ENCODE data around the gene JAKMIP2. TPM values are rescaled to one million over a fixed set of nuclear protein-coding genes. Genes with fewer than 3 reads are reported as not detected.

Gene JAKMIP2
- total RNA-seq, 2 experiments from 2014 or later = 0.99 to 1.1 TPM

DNA sequence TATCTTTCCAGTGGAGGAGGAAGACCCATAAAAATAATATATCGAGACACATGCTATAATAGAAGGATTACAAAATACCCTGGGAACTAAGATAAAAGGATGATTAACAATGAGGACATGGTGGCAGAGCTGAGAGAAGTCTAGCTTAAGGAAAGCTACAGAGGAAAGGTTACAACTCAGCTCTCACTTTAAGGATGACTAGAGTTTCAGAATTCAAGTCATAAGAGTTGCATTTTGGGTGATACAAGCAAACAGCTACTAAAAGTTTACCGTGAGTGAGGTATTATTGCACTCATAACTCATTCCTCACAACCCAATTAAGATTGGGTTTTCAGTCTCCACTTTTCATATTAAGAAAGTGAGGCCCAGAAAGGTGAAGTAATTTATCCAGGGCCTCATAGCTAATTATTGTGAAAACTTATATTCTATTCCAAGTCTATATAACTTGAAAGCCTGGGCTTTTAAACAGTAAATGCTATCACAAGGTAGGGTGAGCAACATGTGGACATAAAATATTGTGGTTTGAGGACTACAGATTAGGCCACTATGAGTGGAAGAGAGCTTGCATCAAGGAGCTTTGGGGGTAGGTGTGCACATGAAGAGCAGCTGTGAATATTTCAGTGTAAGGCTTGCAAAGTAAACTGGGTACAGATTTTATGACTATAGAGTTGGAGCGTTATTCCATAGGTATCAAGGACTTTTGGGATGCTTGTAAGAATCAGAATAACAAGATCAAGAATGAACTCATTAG is 28.0 kb downstream of the JAKMIP2 start:
- ChIA-PET POLR2A (interaction anchor here (1.0 kb wide), 1 partner anchor 28 kb away, joined by 3 read pairs; the partner anchor contains the start of gene JAKMIP2), CTCF (interaction anchor here (1.2 kb wide), 1 partner anchor 14 kb away, joined by 3 read pairs; no protein-coding TSS in a partner anchor)
- Mint-ChIP-seq H3K4me3 (no peak overlapping the region), H3K36me3 (no peaks in the 10 kb centered on the region), H3K27ac (no peak overlapping the region), H3K9me3 (no peaks in the 10 kb centered on the region), H3K27me3 (no peaks in the 10 kb centered on the region), H3K4me1 (ENCODE audit: low read depth) (no peaks in the 10 kb centered on the region)
- no peak for DNase-seq
- intact Hi-C loops (cut with micrococcal nuclease) = no loop called here

DNA sequence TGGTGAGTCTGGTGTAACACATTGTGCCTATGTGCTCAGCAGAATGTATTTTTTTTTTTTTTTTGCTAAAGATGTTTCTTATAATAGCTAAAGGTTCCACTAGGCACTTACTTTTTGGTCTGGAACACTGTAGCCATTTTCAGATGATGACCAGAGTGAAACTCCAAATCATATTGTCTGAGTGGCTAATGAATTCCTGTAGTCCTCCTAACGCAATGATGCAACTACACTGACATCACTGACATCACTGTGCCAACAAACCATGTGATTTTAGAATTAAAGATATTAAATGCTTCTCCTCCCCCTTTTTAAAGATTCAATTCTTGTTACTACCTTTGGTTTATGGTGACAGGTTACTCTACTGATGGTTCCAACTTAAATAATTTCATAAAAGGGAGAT is 28.8 kb downstream of the JAKMIP2 start:
- H3K36me3 Mint-ChIP-seq = no peaks in the 10 kb centered on the region
- no peaks in the 10 kb centered on the region for H3K4me1 Mint-ChIP-seq (ENCODE audit: low read depth)
- DNase-seq = no peak
- ChIA-PET POLR2A (no interaction called here), CTCF (interaction anchor here (1.2 kb wide), 1 partner anchor 13 kb away, joined by 3 read pairs; no protein-coding TSS in a partner anchor)
- no peak overlapping the region for H3K4me3 Mint-ChIP-seq
- intact Hi-C loops (cut with micrococcal nuclease) = no loop called here
- H3K9me3 Mint-ChIP-seq = no peaks in the 10 kb centered on the region
- H3K27ac Mint-ChIP-seq = no peak overlapping the region
- no peaks in the 10 kb centered on the region for H3K27me3 Mint-ChIP-seq

DNA sequence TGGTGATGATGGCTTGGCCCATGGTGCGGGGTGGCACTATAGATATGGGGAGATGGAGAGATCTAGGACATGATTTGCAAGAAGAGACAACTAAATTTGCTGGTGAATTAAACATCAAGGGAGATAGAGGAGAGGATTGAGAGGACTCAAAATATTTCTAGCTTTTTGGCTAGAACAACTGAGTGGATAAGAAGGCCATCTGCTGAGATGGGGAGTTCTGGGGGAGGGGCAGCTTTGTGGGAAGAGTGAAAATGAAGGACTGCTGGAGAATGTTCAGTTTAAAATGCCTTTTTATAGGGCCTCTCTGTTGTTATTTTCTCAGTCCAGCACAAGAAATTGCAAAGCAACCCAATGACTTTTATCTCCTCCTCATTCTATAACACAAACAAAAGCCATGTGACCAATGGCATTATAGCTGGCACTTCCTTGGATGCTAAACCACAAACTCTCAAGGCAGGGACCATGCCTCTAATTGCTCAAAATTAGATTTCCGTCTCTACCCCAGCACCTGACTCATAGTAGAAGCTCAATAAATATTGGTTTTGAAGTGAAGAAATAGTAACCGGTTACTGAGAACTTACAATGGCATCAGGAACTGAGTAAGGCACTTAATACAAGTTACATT is 29.8 kb downstream of the JAKMIP2 start:
- intact Hi-C loops (cut with micrococcal nuclease) = no loop called here
- no peak overlapping the region for H3K4me3 Mint-ChIP-seq
- no peaks in the 10 kb centered on the region for H3K4me1 Mint-ChIP-seq (ENCODE audit: low read depth)
- no peaks in the 10 kb centered on the region for H3K9me3 Mint-ChIP-seq
- no peaks in the 10 kb centered on the region for H3K36me3 Mint-ChIP-seq
- POLR2A ChIA-PET = no interaction called here
- H3K27ac Mint-ChIP-seq = no peak overlapping the region
- DNase-seq = no peak
- H3K27me3 Mint-ChIP-seq = no peaks in the 10 kb centered on the region
- CTCF ChIA-PET = no interaction called here

- ChIA-PET POLR2A (no interaction called here), CTCF (no interaction called here)
- Mint-ChIP-seq H3K27ac (no peak overlapping the region), H3K27me3 (no peaks in the 10 kb centered on the region), H3K4me3 (no peak overlapping the region), H3K36me3 (no peaks in the 10 kb centered on the region), H3K9me3 (no peaks in the 10 kb centered on the region), H3K4me1 (ENCODE audit: low read depth) (no peaks in the 10 kb centered on the region)
- intact Hi-C loops (cut with micrococcal nuclease) = no loop called here
- no peak for DNase-seq
Observed at GRCh38 chr5:147752033-147752432, 30.5 kb downstream of the JAKMIP2 start.

DNA sequence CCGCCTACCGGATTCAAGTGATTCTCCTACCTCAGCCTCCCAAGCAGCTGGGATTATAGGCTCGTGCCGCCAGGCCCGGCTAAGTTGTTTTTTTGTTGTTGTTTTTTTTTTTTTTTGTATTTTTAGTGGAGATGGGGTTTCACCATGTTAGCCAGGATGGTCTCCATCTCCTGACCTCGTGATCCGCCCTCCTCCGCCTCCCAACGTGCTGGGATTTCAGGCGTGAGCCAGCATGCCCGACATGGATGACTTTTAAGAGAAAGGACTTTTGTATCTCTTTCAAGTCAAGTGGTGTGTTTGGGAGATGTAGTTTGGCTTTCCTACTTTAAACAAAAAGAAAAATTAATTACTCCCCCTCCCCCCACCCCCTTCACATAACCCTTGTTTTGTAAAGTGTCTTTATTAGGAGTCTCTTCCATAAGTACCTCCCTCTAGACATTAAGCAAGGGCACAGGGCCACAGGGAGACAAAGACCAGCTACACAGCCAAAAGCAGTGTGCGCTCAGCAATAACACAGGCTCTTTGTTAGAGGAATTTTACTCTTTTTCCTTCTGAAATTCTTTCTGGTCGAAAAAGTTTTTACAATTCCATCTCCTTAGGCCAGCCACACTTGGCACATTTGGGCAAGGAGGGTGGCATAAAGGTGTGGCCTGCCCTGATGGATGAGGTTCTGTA is 31.2 kb downstream of the JAKMIP2 start:
- Mint-ChIP-seq H3K9me3 (no peaks in the 10 kb centered on the region), H3K36me3 (no peaks in the 10 kb centered on the region), H3K4me3 (no peak overlapping the region), H3K27ac (no peak overlapping the region), H3K27me3 (no peaks in the 10 kb centered on the region), H3K4me1 (ENCODE audit: low read depth) (no peaks in the 10 kb centered on the region)
- POLR2A ChIA-PET = no interaction called here
- CTCF ChIA-PET = no interaction called here
- no peak for DNase-seq
- intact Hi-C loops (cut with micrococcal nuclease) = no loop called here

- DNase-seq = no peak
- no peaks in the 10 kb centered on the region for H3K27me3 Mint-ChIP-seq
- H3K27ac Mint-ChIP-seq = no peak overlapping the region
- no peaks in the 10 kb centered on the region for H3K4me1 Mint-ChIP-seq (ENCODE audit: low read depth)
- POLR2A ChIA-PET = no interaction called here
- intact Hi-C loops (cut with micrococcal nuclease) = no loop called here
- H3K4me3 Mint-ChIP-seq = no peak overlapping the region
- CTCF ChIA-PET = no interaction called here
- no peaks in the 10 kb centered on the region for H3K36me3 Mint-ChIP-seq
- no peaks in the 10 kb centered on the region for H3K9me3 Mint-ChIP-seq
Observed at GRCh38 chr5:147750065-147750464, 32.5 kb downstream of the JAKMIP2 start.

DNA sequence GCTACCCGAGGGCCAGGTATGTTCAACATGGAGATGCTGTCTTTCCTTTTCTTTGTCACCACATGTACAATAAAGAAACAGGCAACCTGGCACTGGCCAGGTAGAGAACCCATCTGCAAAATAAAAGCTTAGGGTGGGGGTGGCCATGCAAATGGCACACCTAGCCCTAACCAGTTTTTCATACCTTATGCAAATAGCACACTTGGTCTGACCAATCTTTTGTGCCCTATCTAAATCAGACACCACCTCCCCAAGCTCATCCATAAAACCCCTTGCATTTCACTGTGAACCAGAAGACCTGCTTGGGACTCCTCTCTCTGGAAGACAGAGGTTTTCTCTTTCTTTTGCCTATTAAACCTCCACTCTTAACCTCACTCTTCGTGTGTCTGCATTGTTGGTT is 33.9 kb downstream of the JAKMIP2 start:
- H3K9me3 Mint-ChIP-seq = no peaks in the 10 kb centered on the region
- H3K4me1 Mint-ChIP-seq (ENCODE audit: low read depth) = no peaks in the 10 kb centered on the region
- no peaks in the 10 kb centered on the region for H3K36me3 Mint-ChIP-seq
- CTCF ChIA-PET = no interaction called here
- intact Hi-C loops (cut with micrococcal nuclease) = no loop called here
- H3K27me3 Mint-ChIP-seq = no peaks in the 10 kb centered on the region
- no peak for DNase-seq
- POLR2A ChIA-PET = no interaction called here
- H3K4me3 Mint-ChIP-seq = no peak overlapping the region
- H3K27ac Mint-ChIP-seq = no peak overlapping the region

- H3K27ac Mint-ChIP-seq = no peak overlapping the region
- ChIA-PET CTCF (no interaction called here), POLR2A (no interaction called here)
- intact Hi-C loops (cut with micrococcal nuclease) = no loop called here
- H3K36me3 Mint-ChIP-seq = no peaks in the 10 kb centered on the region
- DNase-seq = no peak
- H3K9me3 Mint-ChIP-seq = no peaks in the 10 kb centered on the region
- H3K4me1 Mint-ChIP-seq (ENCODE audit: low read depth) = no peaks in the 10 kb centered on the region
- no peaks in the 10 kb centered on the region for H3K27me3 Mint-ChIP-seq
- no peak overlapping the region for H3K4me3 Mint-ChIP-seq
Observed at GRCh38 chr5:147746986-147747385, 35.5 kb downstream of the JAKMIP2 start.

GRCh38 chr5:147743678-147744374 is 38.7 kb downstream of the JAKMIP2 start:
- DNase-seq = no peak
- Mint-ChIP-seq H3K27ac (no peak overlapping the region), H3K9me3 (no peaks in the 10 kb centered on the region), H3K27me3 (no peaks in the 10 kb centered on the region), H3K36me3 (no peaks in the 10 kb centered on the region), H3K4me3 (no peak overlapping the region), H3K4me1 (ENCODE audit: low read depth) (no peaks in the 10 kb centered on the region)
- ChIA-PET POLR2A (no interaction called here), CTCF (no interaction called here)
- intact Hi-C loops (cut with micrococcal nuclease) = no loop called here

GRCh38 chr5:147743012-147743411 is 39.5 kb downstream of the JAKMIP2 start:
- DNase-seq = no peak
- intact Hi-C loops (cut with micrococcal nuclease) = no loop called here
- Mint-ChIP-seq H3K4me3 (no peak overlapping the region), H3K27me3 (no peaks in the 10 kb centered on the region), H3K4me1 (ENCODE audit: low read depth) (no peaks in the 10 kb centered on the region), H3K27ac (no peak overlapping the region), H3K9me3 (no peaks in the 10 kb centered on the region), H3K36me3 (no peaks in the 10 kb centered on the region)
- CTCF ChIA-PET = no interaction called here
- POLR2A ChIA-PET = no interaction called here

GRCh38 chr5:147742151-147742550 is 40.4 kb downstream of the JAKMIP2 start:
- ChIA-PET POLR2A (no interaction called here), CTCF (no interaction called here)
- no peaks in the 10 kb centered on the region for H3K9me3 Mint-ChIP-seq
- no peak overlapping the region for H3K27ac Mint-ChIP-seq
- intact Hi-C loops (cut with micrococcal nuclease) = no loop called here
- DNase-seq = no peak
- no peak overlapping the region for H3K4me3 Mint-ChIP-seq
- no peaks in the 10 kb centered on the region for H3K4me1 Mint-ChIP-seq (ENCODE audit: low read depth)
- H3K27me3 Mint-ChIP-seq = no peaks in the 10 kb centered on the region
- no peaks in the 10 kb centered on the region for H3K36me3 Mint-ChIP-seq

DNA sequence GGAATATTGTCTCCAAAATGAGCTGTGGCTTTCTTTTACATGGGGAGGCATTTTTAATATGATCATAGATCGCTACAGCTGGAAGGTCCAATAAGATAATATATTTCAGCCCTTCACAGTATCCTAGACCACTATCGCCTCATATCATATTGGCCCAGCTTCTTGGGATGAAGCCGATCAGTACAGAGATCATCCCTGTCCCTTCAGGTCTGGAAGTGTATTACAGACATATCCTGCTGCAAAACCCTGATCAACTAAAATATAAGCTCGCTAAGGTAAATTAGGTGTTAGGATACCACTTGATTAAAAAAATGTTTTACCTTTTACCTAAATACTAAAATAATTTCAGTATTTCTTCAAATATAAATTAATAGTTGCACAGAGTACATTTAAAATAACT is 41.7 kb downstream of the JAKMIP2 start:
- no peak overlapping the region for H3K27ac Mint-ChIP-seq
- intact Hi-C loops (cut with micrococcal nuclease) = no loop called here
- no peaks in the 10 kb centered on the region for H3K9me3 Mint-ChIP-seq
- no peak for DNase-seq
- ChIA-PET CTCF (interaction anchor here (1.1 kb wide), 1 partner anchor 14 kb away, joined by 3 read pairs; no protein-coding TSS in a partner anchor), POLR2A (no interaction called here)
- H3K27me3 Mint-ChIP-seq = no peaks in the 10 kb centered on the region
- H3K4me3 Mint-ChIP-seq = no peak overlapping the region
- H3K36me3 Mint-ChIP-seq = no peaks in the 10 kb centered on the region
- H3K4me1 Mint-ChIP-seq (ENCODE audit: low read depth) = no peaks in the 10 kb centered on the region

All from activated CD4-positive, alpha-beta memory T cell treated with anti-CD3 and anti-CD28 coated beads for 36 hours (primary cell).